OCI-LY3 (cell line): Measurements from ENCODE around the gene UBE2S.

Experiments used
- EZH2phosphoT487 ChIP-seq: fragments of 200-600 bp; shearing (Covaris generic); IDR thresholded peaks from 2 replicates; pipeline ENCODE4 v1.6.1; 2018; ENCODE audit warnings: antibody characterized with exemption, mixed run types, low read depth
- TF ChIP-seq, protein P1 (sequence below): fragments of 200-600, 300-600 bp; sonication (generic); IDR thresholded peaks from 2 replicates; pipeline ENCODE4 v1.5.1; 2014; ENCODE audit warnings: antibody characterized with exemption, low read length, low read depth

DNA sequence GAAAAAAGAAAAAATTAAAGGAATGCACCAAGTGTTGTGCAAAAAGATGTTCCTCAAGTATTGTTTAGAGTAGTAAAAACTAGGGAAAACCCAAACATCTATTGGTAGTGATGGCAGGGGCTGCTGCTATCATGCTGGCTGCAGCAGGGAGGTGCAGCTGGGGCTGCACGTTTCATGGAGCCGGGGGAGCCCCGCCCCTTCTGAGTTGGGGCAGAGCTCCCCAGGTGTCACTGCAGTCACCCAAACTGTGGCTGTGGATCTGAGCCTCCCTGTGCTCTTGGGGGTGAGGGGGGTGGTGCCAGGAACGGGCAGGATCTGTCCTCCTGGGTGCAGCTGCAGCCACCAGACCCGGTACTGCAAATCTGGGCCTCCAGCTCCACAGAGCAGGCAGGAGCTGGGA, 11.5 kb upstream of the UBE2S start:
- TF ChIP-seq, protein P1, sequence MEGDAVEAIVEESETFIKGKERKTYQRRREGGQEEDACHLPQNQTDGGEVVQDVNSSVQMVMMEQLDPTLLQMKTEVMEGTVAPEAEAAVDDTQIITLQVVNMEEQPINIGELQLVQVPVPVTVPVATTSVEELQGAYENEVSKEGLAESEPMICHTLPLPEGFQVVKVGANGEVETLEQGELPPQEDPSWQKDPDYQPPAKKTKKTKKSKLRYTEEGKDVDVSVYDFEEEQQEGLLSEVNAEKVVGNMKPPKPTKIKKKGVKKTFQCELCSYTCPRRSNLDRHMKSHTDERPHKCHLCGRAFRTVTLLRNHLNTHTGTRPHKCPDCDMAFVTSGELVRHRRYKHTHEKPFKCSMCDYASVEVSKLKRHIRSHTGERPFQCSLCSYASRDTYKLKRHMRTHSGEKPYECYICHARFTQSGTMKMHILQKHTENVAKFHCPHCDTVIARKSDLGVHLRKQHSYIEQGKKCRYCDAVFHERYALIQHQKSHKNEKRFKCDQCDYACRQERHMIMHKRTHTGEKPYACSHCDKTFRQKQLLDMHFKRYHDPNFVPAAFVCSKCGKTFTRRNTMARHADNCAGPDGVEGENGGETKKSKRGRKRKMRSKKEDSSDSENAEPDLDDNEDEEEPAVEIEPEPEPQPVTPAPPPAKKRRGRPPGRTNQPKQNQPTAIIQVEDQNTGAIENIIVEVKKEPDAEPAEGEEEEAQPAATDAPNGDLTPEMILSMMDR = no peak
- no peak for TF ChIP-seq EZH2phosphoT487
